Sciatic nerve (tissue), 2 donors: ENCODE results near the gene WNK1. TPM values are rescaled to one million over a fixed set of nuclear protein-coding genes. Genes with fewer than 3 reads are reported as not detected.
"Not testable (repeated sequence)": the region's sequence is repeated elsewhere in the genome, so short reads cannot be mapped to it uniquely, and the experiment has no call there.

ENCODE experiments used
- ATAC-seq: fragments of 200-7000 bp; cut with Tn5 transposase; one replicate; pipeline ENCODE4 v1.9.1; 2020; ENCODE audit warnings: mild to moderate bottlenecking, moderate library complexity
- DNase-seq: peaks from one replicate; pipeline ENCODE4 v3.0.0-alpha.2; 2020; ENCODE audit warnings: low spot score
- intact Hi-C: fragments of 100-400 bp; cut with DNase I; formaldehyde crosslinking; loops from one replicate; pipeline ENCODE4 v1.14.2; 2022
- total RNA-seq: library from RNA; stranded (reverse); fragmentation: NEBNext Ultra II Directional; extraction: Animal tissue kit (Norgen Biotek cat#: 25700); gene quantifications from one replicate; pipeline ENCODE4 v1.2.1, GENCODE V29; 2021
- donor health status: DM: no; HTN: no; CAD: no.
- donor health status: DM: no; HTN: no; CAD: no.

The WNK1 gene
- total RNA-seq = 238 TPM

DNA sequence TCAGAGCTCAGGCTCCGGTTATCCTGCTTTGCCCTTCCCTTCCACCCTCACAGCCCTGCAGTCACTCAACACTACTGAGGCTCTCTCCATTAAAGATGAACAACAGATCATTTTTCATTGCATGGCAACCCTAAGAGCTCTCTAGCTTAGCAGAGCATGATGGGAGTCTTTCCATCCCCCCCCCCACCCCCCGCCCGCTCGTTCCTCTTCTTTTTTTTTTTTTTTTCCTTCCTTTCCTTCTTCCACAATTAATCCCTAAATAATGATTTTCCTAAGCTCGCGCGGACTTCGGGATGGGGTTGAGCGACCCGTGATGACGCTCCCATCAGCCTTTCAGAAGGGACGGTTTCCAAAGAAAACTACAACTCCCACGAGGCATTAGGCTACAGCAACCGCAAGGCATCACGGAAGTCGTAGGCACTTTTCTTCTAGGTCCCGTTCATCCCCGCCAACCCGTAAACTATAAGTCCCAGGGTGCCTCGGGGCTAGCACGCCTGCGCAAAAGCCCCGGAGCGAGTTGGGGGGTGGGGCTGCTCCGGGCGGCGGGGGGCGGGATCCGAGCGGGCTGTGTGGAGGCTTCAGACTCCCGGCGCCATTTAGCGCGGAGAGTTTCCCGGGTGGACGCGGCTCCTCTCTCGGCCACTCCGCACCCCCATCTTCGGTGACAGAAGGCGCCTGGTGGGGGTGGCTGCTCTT, at the start of gene WNK1:
Gene WNK1, plus strand, starts transcription at position 581 of the 696 bp plus-strand sequence. CDS start 987 bp downstream, outside the sequence.
- intact Hi-C loops = loop anchor here (10.0 kb wide), 1 partner anchor 177 kb away; no protein-coding TSS in a partner anchor
- ATAC-seq = peak; percentile 95
- peak; percentile 98 for DNase-seq

DNA sequence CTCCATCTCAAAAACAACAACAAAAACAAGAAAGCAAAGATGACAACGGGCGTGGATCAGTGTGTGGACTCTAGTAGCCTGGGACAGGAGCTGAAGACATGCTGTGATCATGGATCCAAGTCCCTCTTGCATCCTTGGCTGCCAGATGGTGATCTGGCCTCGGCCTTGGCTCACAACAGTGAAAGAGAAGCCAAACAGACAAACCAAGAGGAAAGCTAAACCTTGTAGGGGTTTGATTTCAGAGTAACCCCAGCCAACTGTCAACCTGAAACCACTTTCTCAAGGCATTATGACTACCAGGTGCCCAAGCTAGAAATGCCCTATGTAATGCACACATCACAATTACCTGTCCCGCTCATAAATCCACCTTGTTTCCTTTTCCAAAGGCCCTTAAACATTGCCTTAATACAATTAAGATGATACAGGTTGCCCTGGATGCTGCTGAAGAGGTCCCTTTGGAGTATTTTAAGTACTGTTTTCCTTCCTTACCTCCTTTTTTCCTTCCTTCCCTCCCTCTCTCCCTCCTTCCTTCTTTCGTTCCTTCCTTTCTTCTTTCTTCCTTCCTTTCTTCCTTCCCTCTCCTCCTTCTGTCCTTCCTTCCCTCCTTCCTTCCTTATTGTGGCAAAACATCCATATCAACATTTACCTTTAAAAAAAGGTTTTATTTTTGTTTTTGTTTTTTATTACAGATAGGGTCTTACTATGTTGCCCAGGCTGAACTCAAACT, 47.7 kb upstream of the WNK1 start:
- DNase-seq (no peak), ATAC-seq (no peak)
- intact Hi-C loops = no loop called here

DNA sequence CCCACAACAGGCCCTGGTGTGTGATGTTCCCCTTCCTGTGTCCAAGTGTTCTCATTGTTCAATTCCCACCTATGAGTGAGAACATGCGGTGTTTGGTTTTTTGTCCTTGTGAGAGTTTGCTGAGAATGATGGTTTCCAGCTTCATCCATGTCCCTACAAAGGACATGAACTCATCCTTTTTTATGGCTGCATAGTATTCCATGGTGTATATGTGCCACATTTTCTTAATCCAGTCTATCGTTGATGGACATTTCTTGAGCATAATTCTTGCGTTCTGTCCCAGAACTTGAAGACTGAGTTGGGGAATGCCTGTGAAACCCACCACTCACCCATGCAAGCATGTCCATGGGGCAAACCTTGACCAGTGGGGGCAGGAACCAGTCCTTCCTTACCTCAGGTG, 44.3 kb upstream of the WNK1 start:
- ATAC-seq, DNase-seq, intact Hi-C loops: not testable (repeated sequence)

DNA sequence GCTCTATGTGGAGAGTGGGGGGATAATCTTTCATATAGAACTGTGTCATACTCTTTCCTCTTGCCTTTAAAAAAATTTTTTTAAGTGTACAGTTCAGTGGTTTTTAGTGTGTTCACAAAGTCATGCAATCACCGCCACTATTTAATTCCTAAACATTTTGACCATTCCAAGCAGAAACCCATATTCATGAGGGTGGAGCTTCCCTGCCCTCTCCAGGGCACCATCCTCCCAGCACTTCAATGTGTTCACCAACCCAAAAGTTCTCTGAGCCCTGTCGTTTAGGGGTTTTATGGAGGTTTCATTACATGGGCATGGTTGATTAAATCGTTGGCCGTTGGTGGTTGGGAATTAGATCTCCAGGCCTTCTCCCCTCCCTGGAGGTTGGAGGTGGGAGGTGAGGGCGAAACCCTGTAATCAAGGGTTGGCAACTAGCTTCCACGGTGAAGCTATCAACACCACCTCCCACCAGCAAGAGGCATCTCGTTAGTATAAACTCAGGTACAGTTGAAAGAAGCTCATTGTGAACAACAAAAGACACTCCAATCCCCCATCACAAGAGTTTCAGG, 42.8 kb upstream of the WNK1 start:
- DNase-seq (no peak), ATAC-seq (no peak)
- intact Hi-C loops = no loop called here

DNA sequence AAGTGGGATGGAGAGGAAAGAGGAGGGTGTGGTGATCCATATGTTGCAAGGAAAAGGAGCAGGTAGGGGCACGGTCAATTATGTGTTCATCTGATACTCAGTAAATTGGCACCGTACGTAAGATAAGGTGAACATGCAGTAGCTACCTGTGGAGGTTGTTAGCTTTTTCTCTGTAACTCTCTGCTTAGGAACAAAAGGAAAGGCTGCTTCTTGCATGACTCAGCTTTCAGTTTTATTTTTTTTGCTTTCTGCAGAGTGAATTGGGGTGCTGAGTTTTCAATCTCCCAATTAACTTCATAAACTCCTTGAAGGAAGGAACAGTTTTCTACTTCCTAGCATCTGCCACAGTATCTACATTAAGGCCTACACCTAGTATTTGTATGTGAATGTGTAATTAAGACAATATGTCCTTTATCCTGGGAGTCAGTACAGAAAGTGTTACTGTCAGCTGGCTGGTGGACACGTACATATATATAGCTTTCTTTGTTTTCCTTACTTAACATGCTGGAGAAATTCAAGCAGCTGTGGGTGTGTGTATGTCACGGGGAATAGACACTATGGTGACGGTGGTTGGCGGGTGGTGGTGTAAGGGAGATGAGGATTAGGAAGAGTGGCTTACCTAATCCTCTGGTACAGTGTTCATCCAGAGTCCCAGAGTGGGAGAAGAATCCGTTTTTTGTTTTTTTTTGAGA, 40.1 kb upstream of the WNK1 start:
- DNase-seq (no peak), ATAC-seq (no peak)
- intact Hi-C loops = no loop called here

DNA sequence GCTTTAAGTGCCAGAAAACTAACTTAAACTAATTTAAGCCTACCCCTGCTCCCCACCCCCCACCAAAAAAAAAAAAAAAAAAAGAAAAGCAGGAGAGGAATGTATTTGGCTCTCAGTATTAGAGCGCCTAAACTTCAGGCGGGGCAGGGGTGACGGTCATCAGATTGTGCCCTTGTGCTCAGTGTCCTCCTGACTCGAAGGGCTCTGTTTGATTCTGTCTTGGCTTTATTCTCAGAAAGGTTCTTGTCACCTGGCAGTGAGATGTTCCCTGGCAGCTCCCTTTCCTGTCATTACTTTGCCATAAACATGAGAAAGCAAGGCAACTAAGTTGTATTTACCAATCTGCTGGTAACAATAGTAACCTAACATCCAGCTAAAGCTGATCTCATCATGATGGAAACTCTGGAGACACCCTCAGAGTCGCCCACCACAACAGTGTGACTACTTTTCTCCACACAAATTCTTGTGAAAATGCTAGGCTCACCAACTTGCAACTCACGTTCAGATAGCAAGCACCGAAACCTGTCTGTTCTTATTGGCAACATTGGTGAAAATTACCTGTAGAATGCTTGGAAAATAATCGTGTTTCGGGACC, 39.0 kb upstream of the WNK1 start:
- ATAC-seq (no peak), DNase-seq (no peak)
- intact Hi-C loops = no loop called here

DNA sequence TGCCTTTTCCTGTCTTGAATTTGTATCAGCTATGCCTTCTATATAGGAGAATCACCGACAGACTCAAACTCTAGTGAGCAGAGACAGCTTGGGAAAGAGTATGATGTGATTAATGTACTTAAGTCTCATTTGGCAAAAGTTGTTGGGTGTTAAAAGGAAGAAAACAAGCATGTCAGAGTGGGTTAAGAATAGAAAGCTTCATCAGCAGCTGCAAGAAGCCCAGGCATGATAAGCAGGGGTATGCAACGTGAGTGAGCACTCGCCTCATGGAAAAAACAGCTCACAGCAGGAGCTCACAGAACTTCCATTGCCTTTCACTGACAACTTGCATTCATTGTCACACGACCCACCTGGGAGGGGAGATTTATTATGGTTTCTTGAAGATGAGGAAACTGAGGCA, 35.9 kb upstream of the WNK1 start:
- intact Hi-C loops = no loop called here
- DNase-seq (no peak), ATAC-seq (no peak)

DNA sequence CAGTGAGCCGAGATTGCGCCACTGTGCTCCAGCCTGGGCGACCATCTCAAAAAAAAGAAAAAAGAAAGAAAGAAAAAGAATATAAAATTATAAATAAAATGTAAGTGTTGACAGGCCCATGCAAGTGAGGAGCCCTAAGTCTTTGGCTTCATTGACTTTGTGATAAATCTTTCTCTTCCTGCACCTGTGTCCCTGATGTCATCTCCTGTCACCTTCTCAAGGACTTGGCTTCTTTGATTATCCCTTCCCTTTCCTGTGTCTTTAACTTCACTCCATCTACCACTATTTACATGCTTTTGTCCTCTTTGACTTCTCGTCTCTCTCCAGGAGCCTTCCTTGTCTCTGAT, 33.6 kb upstream of the WNK1 start:
- intact Hi-C loops = no loop called here
- no peak for ATAC-seq
- DNase-seq = no peak

DNA sequence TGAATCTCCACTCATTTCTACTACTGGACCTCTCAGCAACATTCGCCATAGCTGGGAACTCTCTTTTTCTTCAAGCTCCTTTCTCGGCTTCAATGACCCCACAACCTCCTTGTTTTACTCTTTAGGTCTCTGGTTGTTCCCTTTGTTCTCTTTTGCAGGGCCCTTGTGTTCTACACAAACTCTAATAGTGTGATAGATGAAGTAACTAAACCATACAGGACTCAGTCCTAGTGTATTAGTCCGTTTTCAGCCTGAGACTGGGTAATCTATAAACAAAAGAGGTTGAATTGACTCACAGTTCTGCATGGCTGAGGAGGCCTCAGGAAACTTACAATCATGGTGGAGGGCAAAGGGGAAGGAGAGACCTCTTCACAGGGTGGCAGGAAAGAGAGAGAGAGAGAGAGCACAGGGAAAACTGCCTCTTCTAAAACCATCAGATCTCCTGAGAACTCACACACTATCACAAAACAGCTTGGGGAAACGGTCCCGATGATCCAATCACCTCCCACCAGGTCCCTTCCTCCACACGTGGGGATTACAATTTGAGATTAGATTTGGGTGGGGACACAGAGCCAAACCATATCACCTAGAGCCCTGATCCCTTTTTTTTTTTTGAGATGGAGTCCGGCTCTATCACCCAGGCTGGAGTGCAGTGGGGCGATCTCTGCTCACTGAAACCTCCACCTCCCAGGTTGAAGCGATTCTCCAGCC, 32.0 kb upstream of the WNK1 start:
- DNase-seq (no peak), ATAC-seq (no peak)
- intact Hi-C loops = no loop called here

DNA sequence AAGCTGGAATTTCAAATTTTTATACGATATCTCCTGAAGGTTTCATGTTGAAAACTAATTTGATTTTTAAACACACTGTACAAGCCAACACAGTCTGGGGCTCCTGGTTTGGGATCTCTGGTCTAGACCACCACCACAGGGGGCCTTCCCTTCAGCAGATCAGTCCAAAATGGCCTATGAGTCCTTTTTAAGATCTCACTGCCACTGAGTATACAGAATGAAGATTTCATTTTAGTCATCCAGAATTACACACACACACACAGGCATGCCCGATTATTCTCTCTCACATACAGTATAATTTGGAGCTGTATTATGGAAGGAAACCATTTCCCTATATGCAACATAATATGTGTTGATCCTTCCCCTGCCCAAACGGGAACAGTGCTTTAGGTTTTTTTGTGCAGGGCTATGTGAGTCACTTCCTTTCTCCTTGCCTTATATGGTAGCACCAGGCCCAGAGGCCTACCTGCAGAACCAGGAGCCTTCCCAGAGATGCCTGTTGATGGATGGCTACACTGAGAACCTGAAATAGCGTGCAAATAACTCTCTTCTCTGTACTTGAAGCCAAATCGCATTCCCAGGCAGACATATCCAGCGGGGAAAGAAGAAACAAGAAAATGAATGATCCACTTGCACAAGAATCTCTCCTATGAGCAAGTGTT, 28.1 kb upstream of the WNK1 start:
- no peak for DNase-seq
- intact Hi-C loops = no loop called here
- ATAC-seq = no peak

DNA sequence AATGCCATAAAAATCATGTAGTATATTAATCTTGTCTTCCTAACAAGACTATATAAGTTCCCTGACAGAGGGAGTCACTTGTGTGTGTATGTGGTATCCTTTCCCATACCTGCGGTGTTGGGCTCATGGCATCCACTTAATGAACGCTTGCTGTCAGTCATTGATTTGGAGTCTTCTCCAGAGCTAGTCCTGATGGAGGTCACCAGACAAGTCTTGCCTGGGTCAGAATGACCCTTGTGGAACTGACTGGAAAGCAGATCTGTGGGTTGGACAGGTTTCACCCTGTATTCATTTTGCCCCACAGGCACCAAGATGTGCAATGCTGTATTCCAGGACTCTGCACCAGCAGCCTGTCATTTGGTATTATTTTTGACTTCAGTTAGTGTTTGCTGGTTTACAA, 27.3 kb upstream of the WNK1 start:
- intact Hi-C loops = no loop called here
- ATAC-seq = no peak
- no peak for DNase-seq

DNA sequence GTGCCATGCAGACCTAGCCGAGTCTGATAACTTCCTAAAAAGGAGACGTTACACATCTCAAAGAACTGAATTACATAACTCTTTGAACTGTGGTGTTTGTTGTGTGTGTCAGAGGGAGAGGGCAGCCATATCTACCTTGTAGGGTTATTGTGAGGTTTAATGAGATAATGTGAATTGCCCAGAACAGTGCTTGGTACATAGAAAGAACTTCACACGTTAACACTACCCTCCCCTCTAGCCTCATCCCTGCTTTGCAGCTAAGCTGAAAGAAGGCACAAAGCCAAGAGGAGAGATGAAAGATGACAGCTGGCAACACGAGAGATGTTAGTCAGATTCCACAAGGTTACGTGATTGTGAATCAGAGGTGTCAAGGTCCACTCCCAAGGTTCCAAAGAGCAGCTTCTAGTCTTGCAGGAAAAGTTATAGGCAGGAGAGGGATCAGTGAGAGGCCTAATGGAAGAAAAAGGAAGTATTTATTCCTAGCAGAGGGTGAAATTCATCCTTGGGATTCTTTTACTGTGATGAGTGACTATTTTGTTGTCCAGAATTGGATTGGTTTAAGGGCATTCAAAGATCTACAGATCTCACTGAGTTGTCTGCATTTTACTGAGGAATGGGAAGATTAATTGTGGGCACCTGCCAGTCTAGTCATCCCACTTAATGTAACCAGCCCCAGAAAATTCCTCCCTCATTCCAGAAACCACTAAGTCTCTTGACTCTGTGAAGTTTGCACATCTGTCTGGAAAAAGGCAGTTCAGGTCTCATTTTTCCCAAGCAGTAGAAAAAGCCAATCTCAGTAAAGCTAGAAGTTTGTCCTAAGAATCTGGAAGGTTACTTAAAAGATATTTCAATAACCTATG, 25.9 kb upstream of the WNK1 start:
- DNase-seq (no peak), ATAC-seq (no peak)
- intact Hi-C loops = no loop called here

DNA sequence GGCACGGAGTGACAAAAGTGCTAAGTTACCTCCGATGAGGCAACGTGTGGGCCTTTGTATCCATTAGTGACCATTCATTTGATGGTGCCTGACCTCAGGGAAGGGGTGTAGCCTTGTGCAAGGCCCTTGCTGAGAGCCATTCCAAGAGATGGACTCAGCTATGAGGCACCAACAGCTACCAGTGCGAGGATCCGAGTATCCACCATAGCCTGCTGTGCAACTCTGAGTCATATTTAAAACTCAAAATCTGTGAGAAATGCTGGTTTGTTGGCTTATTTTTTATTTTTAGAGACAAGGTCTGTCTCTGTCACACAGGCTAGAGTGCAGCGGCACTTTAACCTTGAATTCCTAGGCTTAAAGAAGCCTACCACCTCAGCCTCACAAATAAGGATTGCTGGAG, 25.1 kb upstream of the WNK1 start:
- DNase-seq = no peak
- no peak for ATAC-seq
- intact Hi-C loops = no loop called here

DNA sequence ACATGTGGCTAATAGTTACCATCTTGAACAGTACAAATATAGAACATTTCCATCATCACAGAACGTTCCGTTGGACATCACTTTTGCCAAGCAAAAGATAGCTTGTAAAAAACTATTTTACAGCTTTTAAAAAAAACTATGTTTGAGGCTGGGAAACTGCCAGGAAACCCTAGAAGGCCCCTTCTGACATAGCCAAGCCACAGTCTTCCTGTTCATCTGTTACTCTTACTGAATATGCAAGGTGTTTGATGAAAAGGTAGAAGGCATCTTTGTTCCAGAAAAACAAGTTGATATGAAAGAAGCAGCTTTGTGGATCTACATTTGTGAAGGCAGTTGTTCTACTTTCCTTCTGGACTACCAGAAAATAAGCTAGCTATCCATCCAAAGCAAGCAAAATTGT, 23.6 kb upstream of the WNK1 start:
- no peak for ATAC-seq
- intact Hi-C loops = no loop called here
- DNase-seq = no peak

DNA sequence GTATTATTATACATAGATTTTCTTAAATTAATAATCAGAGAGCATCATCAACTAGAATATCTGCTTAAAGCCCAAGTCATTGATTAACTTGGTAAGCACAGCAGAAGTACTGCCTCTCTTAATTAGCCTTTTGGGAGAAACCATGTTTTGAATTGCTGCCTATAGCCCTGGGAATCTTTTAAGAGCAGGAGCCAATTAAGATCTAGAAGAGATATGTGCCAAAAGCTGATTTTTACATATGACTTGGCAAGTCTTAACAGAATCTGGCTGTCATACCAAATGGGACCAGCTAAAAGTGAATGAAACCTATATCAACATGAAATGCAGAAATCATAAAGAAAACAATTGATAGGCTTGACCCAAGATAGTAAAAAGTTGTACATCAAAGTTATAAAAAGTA, 23.2 kb upstream of the WNK1 start:
- no peak for ATAC-seq
- intact Hi-C loops = no loop called here

DNA sequence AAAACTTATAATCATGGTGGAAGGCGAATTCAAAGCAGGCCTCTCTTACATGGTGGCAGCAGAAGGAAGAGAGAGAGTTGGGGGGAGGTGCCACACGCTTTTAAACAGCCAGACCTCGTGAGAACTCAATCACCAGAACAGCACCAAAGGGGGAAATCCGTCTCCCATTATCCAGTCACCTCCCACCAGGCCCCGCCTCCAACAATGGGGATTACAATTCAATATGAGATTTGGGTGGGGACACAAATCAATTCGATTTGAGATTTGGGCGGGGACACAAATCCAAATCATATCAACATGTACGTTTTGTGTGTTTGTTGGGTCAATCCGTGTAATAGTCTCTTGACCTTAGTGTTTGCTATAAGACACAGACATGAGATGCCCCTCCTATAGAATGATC, 21.8 kb upstream of the WNK1 start:
- DNase-seq = no peak
- intact Hi-C loops = no loop called here
- ATAC-seq = no peak

More for the DNA sequence above, 23.2 kb upstream of the WNK1 start:
- DNase-seq = no peak

DNA sequence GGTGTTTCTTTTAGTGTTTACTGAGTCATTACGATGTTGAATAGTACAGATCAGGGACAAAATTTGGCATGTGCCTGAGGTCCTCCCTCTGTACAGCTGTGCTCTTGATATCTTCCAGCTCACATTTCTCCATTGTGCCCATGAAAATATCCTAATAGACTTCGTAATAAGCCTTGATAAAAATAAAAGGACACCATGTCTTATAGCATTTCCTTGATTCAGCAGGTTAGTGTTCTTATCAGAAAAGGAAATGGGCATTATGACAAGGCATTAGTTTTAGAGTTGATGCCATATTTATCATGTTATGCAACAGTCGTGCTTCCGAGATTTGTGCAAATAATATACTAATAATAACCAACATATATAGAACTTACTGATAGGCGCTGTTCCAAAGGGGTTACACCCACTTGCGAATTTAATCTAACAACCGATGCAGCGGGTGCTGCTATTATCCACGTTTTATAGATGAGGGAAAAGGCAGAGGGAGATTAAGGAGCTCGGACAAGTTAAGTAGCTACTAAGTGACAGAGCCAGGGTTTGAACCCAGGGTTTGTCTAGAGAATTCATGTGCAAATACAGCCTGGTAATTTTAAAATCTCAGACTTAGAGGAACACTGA, 15.1 kb upstream of the WNK1 start:
- DNase-seq (no peak), ATAC-seq (no peak)
- intact Hi-C loops = no loop called here
